Hematopoietic multipotent progenitor cell treated with erythropoietin and hydrocortisone succinate and interleukin-3 and kit ligand, for 4 days (in vitro differentiated cells): Measurements from ENCODE around the gene COBLL1.
A peak's percentile ranks its signal among the peaks of the same experiment; 100 is the strongest.
"Not testable (repeated sequence)": the region's sequence is repeated elsewhere in the genome, so short reads cannot be mapped to it uniquely, and the experiment has no call there.

Source experiments
- DNase-seq: peaks from one replicate; pipeline ENCODE4 v3.0.0-alpha.2; 2015

The COBLL1 gene

GRCh38 chr2:164752956-164753355, 88.7 kb downstream of the COBLL1 start:
- DNase-seq = no peak

GRCh38 chr2:164747783-164748433, 93.7 kb downstream of the COBLL1 start:
- DNase-seq = no peak

DNA sequence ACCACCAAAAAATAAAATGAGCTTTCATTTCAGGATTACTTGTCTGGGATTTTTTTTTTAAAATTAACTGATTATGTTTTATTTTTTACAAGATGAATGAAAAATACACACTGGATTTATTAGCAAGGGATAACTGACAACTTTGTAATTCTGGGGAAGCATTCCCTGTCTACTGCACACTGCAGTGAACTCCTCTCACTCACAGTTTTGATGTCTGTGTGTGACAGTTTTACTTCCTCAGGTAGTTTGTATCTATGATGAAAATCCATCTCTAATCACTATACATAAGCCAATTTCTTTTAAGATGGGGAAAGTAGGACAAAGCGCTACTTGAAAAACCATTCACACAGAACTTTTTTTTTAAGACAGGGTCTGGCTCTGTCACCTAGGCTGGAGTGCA, 94.5 kb downstream of the COBLL1 start:
- DNase-seq = no peak

GRCh38 chr2:164746713-164747112, 94.9 kb downstream of the COBLL1 start:
- no peak for DNase-seq

GRCh38 chr2:164745012-164745797, 96.4 kb downstream of the COBLL1 start:
- DNase-seq = no peak

DNA sequence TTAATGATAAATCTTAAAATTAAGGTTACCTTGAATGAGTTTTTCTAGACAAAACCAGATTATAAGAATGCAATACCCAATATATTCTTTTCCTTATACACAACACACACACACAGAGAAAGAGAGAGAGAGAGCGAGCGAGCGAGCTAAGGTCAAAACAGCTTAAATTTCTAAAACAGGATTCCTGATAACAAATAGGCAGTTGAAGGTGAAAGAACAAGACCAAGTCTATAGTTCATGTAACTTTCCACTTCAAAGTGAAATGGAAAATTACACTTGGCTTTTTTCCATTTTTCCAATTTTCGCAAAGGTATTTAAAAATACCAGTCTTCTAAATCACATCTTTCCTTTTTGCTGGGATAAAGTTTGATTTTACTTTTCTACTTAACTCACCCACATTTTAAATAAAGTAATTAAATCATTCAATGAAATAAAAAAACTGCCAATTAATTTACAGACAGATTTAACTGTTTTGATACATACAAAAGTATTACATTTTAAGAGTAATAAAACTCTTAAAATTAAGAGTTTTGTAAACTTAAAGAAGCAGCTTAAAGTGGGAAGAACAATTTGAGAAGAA, 98.8 kb downstream of the COBLL1 start:
- DNase-seq = no peak

GRCh38 chr2:164739966-164740365, 101.7 kb downstream of the COBLL1 start:
- DNase-seq = no peak

DNA sequence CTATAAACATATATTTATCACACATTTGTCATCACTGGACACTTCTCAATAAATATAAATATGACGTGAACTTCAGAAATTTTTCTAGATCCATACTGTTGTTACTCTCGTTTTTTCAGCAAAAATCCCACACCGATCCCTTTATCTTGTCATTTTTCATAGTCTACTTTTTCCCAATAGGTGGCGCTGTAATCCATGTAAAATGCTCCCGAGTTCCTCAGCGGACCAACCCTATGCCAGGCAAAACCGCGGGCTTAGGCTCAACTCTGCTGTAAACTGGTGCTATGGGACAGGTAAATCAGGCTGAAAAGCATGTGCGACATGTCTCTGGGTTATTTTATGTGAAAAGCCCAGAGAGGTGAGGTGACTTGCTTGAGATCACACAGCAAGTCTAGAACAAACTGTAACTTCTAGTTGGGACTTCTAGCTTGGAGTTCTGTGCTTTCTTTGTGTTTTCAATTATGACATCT, 104.0 kb downstream of the COBLL1 start:
- DNase-seq = peak; percentile 88

DNA sequence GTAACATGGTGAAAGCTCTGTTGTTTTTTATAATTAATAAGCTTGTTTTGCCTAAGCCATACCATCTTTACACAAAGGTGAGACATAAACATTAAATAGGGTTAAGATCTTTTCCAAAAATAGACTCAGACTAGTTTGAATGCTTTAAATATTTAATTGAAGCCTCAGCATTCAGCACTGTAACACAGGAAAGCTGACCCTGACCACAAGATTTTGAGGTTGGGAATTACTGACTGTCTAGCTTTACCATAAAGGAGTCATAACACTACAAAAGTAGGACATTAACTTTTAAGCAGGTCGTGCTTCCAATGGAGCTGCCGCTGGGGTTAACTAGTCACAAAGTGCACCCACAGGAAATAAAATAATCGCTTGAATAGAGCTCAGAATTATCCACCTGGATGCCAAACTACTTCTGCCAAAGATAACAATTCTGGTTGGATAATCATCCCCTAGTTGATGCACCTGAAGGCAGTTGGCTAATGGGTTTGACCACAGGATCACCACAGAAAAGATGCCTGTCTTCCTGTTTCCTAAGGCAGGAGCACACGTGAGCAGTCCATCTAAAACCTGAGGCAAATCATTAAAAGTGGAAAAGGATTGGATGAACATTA, 106.2 kb downstream of the COBLL1 start:
- no peak for DNase-seq

DNA sequence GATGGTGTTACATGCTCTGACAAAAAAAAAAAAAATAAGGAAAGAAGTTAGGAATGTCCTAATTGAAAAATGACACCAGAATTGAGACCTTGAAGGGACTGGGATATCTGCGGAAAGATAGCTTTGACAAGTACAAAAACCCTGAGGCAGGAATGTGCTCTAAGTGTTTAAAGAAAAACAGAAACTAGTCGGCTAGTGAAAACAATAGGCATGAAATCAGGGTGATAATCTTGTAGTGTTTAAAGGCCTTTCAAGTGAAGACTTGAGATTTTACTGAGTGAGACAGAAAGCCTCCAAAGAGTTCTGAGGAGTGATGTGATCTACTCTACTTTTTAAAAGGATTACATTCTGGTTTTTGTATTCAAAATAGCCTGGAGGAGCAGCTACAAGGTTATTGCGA, 107.4 kb downstream of the COBLL1 start:
- DNase-seq = no peak

GRCh38 chr2:164725542-164725941, 116.1 kb downstream of the COBLL1 start:
- no peak for DNase-seq

DNA sequence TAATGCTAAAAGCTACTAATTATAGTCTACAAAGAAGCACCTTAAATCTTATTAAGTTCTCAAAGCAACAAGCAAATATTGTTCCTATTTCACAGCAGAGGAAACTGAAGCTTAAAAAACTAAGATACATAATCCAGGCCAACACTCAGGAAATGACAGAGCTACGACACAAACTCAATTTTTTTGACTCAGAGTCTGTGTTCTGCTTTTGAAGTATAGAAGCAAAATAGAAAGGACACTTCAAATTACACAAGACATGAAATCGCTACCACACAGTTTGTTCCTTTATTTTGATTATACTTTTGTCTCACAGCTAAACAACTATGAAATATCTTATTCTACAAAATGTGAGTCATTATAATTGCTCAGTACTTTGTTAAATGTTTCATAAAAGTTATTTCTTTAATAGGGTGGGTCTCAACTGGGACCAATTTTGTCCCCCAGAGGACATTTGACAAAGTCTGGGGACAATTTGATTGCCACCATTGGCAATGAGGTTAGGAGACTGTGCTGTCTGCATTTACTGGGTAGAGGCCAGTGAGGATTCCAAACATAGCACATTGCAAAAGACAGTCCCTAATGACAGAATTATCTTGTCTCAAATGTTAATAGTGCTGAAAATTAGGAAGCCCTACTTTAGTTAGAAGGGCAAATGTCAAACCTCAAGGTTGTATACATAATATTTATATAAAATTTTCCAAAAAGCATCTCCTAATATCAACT, 118.8 kb downstream of the COBLL1 start:
- peak; percentile 64 for DNase-seq

DNA sequence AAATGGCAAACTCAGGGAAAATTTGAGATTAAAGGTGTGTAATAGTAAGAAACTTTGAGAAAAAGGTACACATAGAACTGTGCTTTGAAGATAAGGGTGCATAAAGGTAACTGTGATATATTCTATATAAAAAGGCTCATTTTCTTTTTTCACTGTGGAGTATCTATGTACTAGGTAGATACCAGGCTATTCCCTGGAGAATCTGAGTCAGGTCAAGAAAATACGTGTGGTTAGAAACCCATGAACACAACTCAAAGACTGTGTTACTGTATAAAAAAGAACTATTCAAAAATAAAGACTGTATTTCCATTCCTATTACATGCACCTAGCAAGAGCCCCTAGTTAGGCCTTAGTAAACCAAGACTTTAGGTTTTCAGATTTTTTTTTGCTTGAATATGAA, 120.2 kb downstream of the COBLL1 start:
- no peak for DNase-seq

- DNase-seq = no peak
Observed at GRCh38 chr2:164719996-164720941, 121.4 kb downstream of the COBLL1 start.

DNA sequence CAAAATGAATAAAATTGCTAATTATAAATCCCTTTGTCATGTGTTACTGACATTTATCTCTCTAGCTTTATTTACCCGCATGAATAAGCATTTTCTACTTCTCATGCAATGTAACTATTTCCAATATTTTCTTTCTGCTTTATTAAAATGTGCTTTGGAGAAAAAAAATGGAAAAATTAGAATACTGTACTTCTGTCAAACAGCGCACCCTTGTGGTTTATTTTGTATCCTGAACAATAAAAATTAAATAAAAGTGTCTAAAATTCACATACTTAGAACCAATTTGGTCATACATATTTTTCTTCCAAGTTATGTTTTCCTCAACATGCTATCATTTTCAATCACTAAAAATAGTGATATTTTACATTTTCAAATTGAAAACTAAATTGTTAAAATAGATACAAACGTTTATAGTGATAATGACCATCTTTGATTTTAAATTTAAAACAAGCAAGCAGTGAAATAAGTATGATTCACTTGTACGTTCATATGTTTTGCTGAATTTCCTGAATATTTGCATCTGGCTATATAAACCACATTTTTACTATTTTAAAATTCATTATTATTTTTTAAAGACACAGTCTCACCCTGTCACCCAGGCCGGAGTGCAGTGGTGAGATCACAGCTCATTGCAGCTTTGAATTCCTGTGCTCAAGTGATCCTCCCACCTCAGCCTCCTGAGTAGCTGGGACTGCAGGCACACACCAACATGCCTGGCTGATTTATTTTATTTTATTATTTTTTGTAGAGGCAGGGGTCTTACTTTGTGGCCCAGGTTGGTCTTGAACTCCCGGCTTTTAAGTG, 124.4 kb downstream of the COBLL1 start:
- peak; percentile 70 for DNase-seq

DNA sequence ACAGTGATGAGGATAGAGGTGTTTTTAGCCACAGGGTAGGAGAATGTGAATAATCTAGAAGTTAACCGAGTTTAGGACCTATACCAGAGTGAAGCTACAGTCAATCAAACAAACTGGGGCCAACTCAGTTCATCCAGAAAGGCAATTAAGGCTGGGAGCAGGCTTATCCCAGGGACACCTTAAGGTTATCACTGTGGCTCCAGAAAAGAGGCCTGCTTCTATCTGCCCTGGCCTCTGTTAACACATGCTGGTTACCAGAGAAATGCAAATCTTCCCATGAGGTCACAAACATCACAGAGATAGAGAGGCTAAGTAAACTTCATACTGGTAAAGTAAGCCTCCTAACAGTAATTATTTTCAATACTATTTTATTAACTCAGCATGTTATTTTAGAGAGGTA, 127.2 kb downstream of the COBLL1 start:
- no peak for DNase-seq

GRCh38 chr2:164711766-164712138, 129.9 kb downstream of the COBLL1 start:
- no peak for DNase-seq

- no peak for DNase-seq
Observed at GRCh38 chr2:164710837-164711765, 130.5 kb downstream of the COBLL1 start.

- DNase-seq = not testable (repeated sequence)
Observed at GRCh38 chr2:164710252-164710836, 131.3 kb downstream of the COBLL1 start.
